WTC11 (cell line): ENCODE results near the gene PSAT1. TPM values are rescaled to one million over a fixed set of nuclear protein-coding genes. Genes with fewer than 3 reads are reported as not detected.

Experiments
- ATAC-seq: fragments of 200-7000 bp; cut with Tn5 transposase; 2 replicates; pipeline ENCODE4 v1.10.0; 2021; ENCODE audit warnings: mild to moderate bottlenecking, moderate library complexity
- CTCF ChIA-PET: fragments of 300-600 bp; sonication (Branson Sonifier 250); formaldehyde crosslinking; loops from one replicate; lab custom pipeline; 2021; ENCODE audit warnings: antibody characterized with exemption; lab: Charles Lee
- POLR2A ChIA-PET: fragments of 350-600 bp; sonication (Branson Sonifier 250); formaldehyde crosslinking; loops from one replicate; lab custom pipeline; 2021; ENCODE audit warnings: antibody characterized with exemption; lab: Charles Lee
- DNase-seq: peaks from one replicate; pipeline ENCODE4 v3.0.0; 2021; ENCODE audit warnings: low spot score
- H3K27ac Mint-ChIP-seq: 2 replicates; pipeline ENCODE4 v1.8.0; 2021; ENCODE audit warnings: mixed read lengths
- H3K27me3 Mint-ChIP-seq: 2 replicates; pipeline ENCODE4 v1.8.0; 2021; ENCODE audit warnings: low read depth, mild to moderate bottlenecking, moderate library complexity, mixed read lengths
- H3K36me3 Mint-ChIP-seq: 2 replicates; pipeline ENCODE4 v1.8.0; 2021; ENCODE audit warnings: mixed read lengths
- H3K4me1 Mint-ChIP-seq: 2 replicates; pipeline ENCODE4 v1.8.0; 2022; ENCODE audit warnings: mixed read lengths
- H3K4me3 Mint-ChIP-seq: 2 replicates; pipeline ENCODE4 v1.8.0; 2021; ENCODE audit warnings: mild to moderate bottlenecking, moderate library complexity, mixed read lengths
- H3K9me3 Mint-ChIP-seq: 2 replicates; pipeline ENCODE4 v1.8.0; 2021; ENCODE audit warnings: mixed read lengths
- ATF6 ChIP-seq: sonication (generic); formaldehyde crosslinking; IDR thresholded peaks from 2 replicates; pipeline ENCODE4 v1.8.1; 2023; ENCODE audit warnings: mild to moderate bottlenecking, missing genetic modification reagents
- CDX4 ChIP-seq: fragments of 250-450 bp; sonication (Bioruptor Pico); IDR thresholded peaks from 2 replicates; pipeline ENCODE4 v1.9.0; 2021; ENCODE audit warnings: moderate library complexity, mild to moderate bottlenecking, inconsistent platforms, borderline replicate concordance
- FOXK1 ChIP-seq: sonication (generic); formaldehyde crosslinking; IDR thresholded peaks from 2 replicates; pipeline ENCODE4 v1.8.0; 2022; ENCODE audit warnings: mild to moderate bottlenecking, moderate library complexity, missing genetic modification reagents
- FOXP1 ChIP-seq: sonication (generic); formaldehyde crosslinking; IDR thresholded peaks from 2 replicates; pipeline ENCODE4 v1.8.0; 2022; ENCODE audit warnings: missing genetic modification reagents, mild to moderate bottlenecking, moderate library complexity, borderline replicate concordance
- GABPB1 ChIP-seq: sonication (generic); formaldehyde crosslinking; IDR thresholded peaks from 2 replicates; pipeline ENCODE4 v1.8.1; 2023; ENCODE audit warnings: mild to moderate bottlenecking, missing genetic modification reagents
- GRHL2 ChIP-seq: fragments of 250-450 bp; sonication (Bioruptor Pico); IDR thresholded peaks from 2 replicates; pipeline ENCODE4 v1.8.0; 2022; ENCODE audit warnings: mild to moderate bottlenecking, moderate library complexity; ENCODE audit not compliant: insufficient replicate concordance, severe bottlenecking
- MAX ChIP-seq: sonication (generic); formaldehyde crosslinking; IDR thresholded peaks from 2 replicates; pipeline ENCODE4 v1.8.0; 2022; ENCODE audit warnings: mild to moderate bottlenecking, missing genetic modification reagents
- MYBL2 ChIP-seq: sonication (generic); formaldehyde crosslinking; IDR thresholded peaks from 2 replicates; pipeline ENCODE4 v1.8.1; 2023; ENCODE audit warnings: mild to moderate bottlenecking, moderate library complexity, missing genetic modification reagents
- NFATC4 ChIP-seq: fragments of 250-450 bp; sonication (Bioruptor Pico); IDR thresholded peaks from 2 replicates; pipeline ENCODE4 v1.9.0; 2021; ENCODE audit warnings: mild to moderate bottlenecking
- PRRX2 ChIP-seq: fragments of 250-450 bp; sonication (Bioruptor Pico); IDR thresholded peaks from 2 replicates; pipeline ENCODE4 v1.8.0; 2021; ENCODE audit warnings: mild to moderate bottlenecking
- RELA ChIP-seq: sonication (generic); formaldehyde crosslinking; IDR thresholded peaks from 2 replicates; pipeline ENCODE4 v1.8.1; 2022; ENCODE audit warnings: missing genetic modification reagents, mild to moderate bottlenecking, borderline replicate concordance
- RORB ChIP-seq: fragments of 250-450 bp; sonication (Bioruptor Pico); IDR thresholded peaks from 2 replicates; pipeline ENCODE4 v1.9.0; 2021; ENCODE audit warnings: mild to moderate bottlenecking
- SMAD3 ChIP-seq: sonication (generic); formaldehyde crosslinking; IDR thresholded peaks from 2 replicates; pipeline ENCODE4 v1.8.0; 2022; ENCODE audit warnings: missing genetic modification reagents, mild to moderate bottlenecking, borderline replicate concordance
- SP1 ChIP-seq: sonication (generic); formaldehyde crosslinking; conservative IDR thresholded peaks from 2 replicates; pipeline ENCODE4 v1.8.1; 2022; ENCODE audit warnings: missing genetic modification reagents
- TP53 ChIP-seq: sonication (generic); formaldehyde crosslinking; IDR thresholded peaks from 2 replicates; pipeline ENCODE4 v1.8.1; 2023; ENCODE audit warnings: mild to moderate bottlenecking, missing genetic modification reagents
- USF1 ChIP-seq: sonication (generic); formaldehyde crosslinking; IDR thresholded peaks from 2 replicates; pipeline ENCODE4 v1.8.0; 2022; ENCODE audit warnings: mild to moderate bottlenecking, missing genetic modification reagents
- ZNF232 ChIP-seq: sonication (generic); formaldehyde crosslinking; IDR thresholded peaks from 2 replicates; pipeline ENCODE4 v1.8.0; 2022; ENCODE audit warnings: mild to moderate bottlenecking, missing genetic modification reagents
- ZSCAN18 ChIP-seq: fragments of 250-450 bp; sonication (Bioruptor Pico); IDR thresholded peaks from 2 replicates; pipeline ENCODE4 v2.1.2; 2022; ENCODE audit warnings: mild to moderate bottlenecking, moderate library complexity
- total RNA-seq: library from RNA; stranded (reverse); gene quantifications from 3 replicates; pipeline ENCODE4 v1.2.3, GENCODE V29; 2021
- TF ChIP-seq, protein P1 (sequence below): sonication (generic); formaldehyde crosslinking; conservative IDR thresholded peaks from 2 replicates; pipeline ENCODE4 v1.8.1; 2023; ENCODE audit warnings: mild to moderate bottlenecking, low read depth, missing genetic modification reagents, moderate library complexity
- TF ChIP-seq, protein P2 (sequence below): sonication (generic); formaldehyde crosslinking; IDR thresholded peaks from 2 replicates; pipeline ENCODE4 v1.8.1; 2022; ENCODE audit warnings: mild to moderate bottlenecking, moderate library complexity, missing genetic modification reagents
- TF ChIP-seq, protein P3 (sequence below): sonication (generic); formaldehyde crosslinking; IDR thresholded peaks from 2 replicates; pipeline ENCODE4 v1.8.0; 2023; ENCODE audit warnings: missing genetic modification reagents

PSAT1 gene
- total RNA-seq, 1 experiment from 2014 or later, result 240 TPM

GRCh38 chr9:78332381-78332780, 35.5 kb downstream of the PSAT1 start:
- no peak for DNase-seq

GRCh38 chr9:78348848-78349247, 51.9 kb downstream of the PSAT1 start:
- no peak overlapping the region for H3K27ac Mint-ChIP-seq
- no peaks in the 10 kb centered on the region for H3K27me3 Mint-ChIP-seq
- DNase-seq (no peak), ATAC-seq (no peak)
- H3K36me3 Mint-ChIP-seq, result peaks cover 1% of the 10 kb centered on the region; the same call in 1 of the 2 replicates
- no peak overlapping the region for H3K4me3 Mint-ChIP-seq
- H3K4me1 Mint-ChIP-seq, result no peaks in the 10 kb centered on the region
- POLR2A ChIA-PET, result no interaction called here
- H3K9me3 Mint-ChIP-seq, result peaks cover 2% of the 10 kb centered on the region
- CTCF ChIA-PET, result no interaction called here
- TF ChIP-seq ATF6 (CRISPR knock-in tag), result no peak
- TF ChIP-seq TP53, result no peak
- TF ChIP-seq, protein P1, sequence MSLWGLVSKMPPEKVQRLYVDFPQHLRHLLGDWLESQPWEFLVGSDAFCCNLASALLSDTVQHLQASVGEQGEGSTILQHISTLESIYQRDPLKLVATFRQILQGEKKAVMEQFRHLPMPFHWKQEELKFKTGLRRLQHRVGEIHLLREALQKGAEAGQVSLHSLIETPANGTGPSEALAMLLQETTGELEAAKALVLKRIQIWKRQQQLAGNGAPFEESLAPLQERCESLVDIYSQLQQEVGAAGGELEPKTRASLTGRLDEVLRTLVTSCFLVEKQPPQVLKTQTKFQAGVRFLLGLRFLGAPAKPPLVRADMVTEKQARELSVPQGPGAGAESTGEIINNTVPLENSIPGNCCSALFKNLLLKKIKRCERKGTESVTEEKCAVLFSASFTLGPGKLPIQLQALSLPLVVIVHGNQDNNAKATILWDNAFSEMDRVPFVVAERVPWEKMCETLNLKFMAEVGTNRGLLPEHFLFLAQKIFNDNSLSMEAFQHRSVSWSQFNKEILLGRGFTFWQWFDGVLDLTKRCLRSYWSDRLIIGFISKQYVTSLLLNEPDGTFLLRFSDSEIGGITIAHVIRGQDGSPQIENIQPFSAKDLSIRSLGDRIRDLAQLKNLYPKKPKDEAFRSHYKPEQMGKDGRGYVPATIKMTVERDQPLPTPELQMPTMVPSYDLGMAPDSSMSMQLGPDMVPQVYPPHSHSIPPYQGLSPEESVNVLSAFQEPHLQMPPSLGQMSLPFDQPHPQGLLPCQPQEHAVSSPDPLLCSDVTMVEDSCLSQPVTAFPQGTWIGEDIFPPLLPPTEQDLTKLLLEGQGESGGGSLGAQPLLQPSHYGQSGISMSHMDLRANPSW (CRISPR knock-in tag), result no peak
- TF ChIP-seq GRHL2 (CRISPR knock-in tag), result no peak
- TF ChIP-seq MYBL2 (CRISPR knock-in tag), result no peak
- TF ChIP-seq ZSCAN18 (CRISPR knock-in tag), result no peak
- TF ChIP-seq, protein P2, sequence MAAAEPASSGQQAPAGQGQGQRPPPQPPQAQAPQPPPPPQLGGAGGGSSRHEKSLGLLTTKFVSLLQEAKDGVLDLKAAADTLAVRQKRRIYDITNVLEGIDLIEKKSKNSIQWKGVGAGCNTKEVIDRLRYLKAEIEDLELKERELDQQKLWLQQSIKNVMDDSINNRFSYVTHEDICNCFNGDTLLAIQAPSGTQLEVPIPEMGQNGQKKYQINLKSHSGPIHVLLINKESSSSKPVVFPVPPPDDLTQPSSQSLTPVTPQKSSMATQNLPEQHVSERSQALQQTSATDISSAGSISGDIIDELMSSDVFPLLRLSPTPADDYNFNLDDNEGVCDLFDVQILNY (CRISPR knock-in tag), result no peak
- TF ChIP-seq GABPB1 (CRISPR knock-in tag), result no peak

More at GRCh38 chr9:78332381-78332780, 35.5 kb downstream of the PSAT1 start:
- Mint-ChIP-seq H3K9me3 (peaks cover 43% of the 10 kb centered on the region), H3K4me1 (peaks cover 6% of the 10 kb centered on the region; the same call in 1 of the 2 replicates), H3K27ac (0 out of 2 replicates have a peak overlapping the region, but pooled peaks have one; percentile 17), H3K27me3 (peaks cover 19% of the 10 kb centered on the region), H3K36me3 (peaks cover 86% of the 10 kb centered on the region), H3K4me3 (no peak overlapping the region)
- ChIA-PET CTCF (no interaction called here), POLR2A (interaction anchor here (0.6 kb wide), 1 partner anchor 197 kb away, joined by 3 read pairs; no protein-coding TSS in a partner anchor)
- TF ChIP-seq FOXP1 (CRISPR knock-in tag), result no peak
- no peak for TF ChIP-seq RELA
- TF ChIP-seq FOXK1 (CRISPR knock-in tag), result no peak
- no peak for TF ChIP-seq SP1
- TF ChIP-seq RORB, result no peak
- TF ChIP-seq, protein P1 (CRISPR knock-in tag), result no peak
- no peak for TF ChIP-seq MAX (CRISPR knock-in tag)
- TF ChIP-seq USF1 (CRISPR knock-in tag), result no peak
- TF ChIP-seq, protein P3, sequence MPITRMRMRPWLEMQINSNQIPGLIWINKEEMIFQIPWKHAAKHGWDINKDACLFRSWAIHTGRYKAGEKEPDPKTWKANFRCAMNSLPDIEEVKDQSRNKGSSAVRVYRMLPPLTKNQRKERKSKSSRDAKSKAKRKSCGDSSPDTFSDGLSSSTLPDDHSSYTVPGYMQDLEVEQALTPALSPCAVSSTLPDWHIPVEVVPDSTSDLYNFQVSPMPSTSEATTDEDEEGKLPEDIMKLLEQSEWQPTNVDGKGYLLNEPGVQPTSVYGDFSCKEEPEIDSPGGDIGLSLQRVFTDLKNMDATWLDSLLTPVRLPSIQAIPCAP, result no peak
- no peak for TF ChIP-seq CDX4
- TF ChIP-seq ZNF232, result no peak
- TF ChIP-seq SMAD3, result no peak
- TF ChIP-seq PRRX2 (CRISPR knock-in tag), result no peak
- no peak for TF ChIP-seq NFATC4 (CRISPR knock-in tag)
- no peak for ATAC-seq
